ENCODE measurements around the gene PDE3B.
"Not testable (repeated sequence)": the region's sequence is repeated elsewhere in the genome, so short reads cannot be mapped to it uniquely, and the experiment has no call there.

The PDE3B gene

DNA sequence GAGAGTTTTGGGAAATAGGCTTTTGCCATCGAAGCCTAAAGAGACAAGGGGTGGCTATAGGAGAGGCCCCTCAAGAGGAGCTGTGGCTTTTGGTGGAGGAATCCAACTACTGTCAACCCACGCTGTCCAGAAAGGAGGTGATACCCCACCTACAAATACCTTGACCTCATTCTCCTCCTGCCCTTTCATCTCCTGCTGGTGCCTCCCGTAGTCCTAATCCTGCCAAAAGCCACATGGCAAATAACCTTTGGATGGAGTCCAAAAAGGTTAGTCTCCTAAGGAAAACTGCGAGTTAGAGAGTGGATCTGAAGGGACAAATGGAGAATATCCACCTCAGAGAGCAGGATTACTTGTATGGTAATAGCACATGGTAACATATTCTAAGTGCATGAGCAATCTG lies 112.7 kb downstream of the PDE3B start:
- no peak overlapping the region for H3K27ac ChIP-seq (ENCODE audit: low read length)
- H4K20me1 ChIP-seq (ENCODE audit: insufficient read depth, low read length), result no peaks in the 10 kb centered on the region
- no peak overlapping the region for H2AFZ ChIP-seq (ENCODE audit: low read depth, low read length)
- H3K27me3 ChIP-seq (ENCODE audit: low read depth, low read length), result peaks cover 18% of the 10 kb centered on the region
- no peaks in the 10 kb centered on the region for H3K79me2 ChIP-seq (ENCODE audit: low read length)
- H3K36me3 ChIP-seq (replicated peaks; ENCODE audit: low read depth, low read length), result no peaks in the 10 kb centered on the region
- no peak overlapping the region for H3K4me2 ChIP-seq (ENCODE audit: low read length)
- TF ChIP-seq, protein P1, sequence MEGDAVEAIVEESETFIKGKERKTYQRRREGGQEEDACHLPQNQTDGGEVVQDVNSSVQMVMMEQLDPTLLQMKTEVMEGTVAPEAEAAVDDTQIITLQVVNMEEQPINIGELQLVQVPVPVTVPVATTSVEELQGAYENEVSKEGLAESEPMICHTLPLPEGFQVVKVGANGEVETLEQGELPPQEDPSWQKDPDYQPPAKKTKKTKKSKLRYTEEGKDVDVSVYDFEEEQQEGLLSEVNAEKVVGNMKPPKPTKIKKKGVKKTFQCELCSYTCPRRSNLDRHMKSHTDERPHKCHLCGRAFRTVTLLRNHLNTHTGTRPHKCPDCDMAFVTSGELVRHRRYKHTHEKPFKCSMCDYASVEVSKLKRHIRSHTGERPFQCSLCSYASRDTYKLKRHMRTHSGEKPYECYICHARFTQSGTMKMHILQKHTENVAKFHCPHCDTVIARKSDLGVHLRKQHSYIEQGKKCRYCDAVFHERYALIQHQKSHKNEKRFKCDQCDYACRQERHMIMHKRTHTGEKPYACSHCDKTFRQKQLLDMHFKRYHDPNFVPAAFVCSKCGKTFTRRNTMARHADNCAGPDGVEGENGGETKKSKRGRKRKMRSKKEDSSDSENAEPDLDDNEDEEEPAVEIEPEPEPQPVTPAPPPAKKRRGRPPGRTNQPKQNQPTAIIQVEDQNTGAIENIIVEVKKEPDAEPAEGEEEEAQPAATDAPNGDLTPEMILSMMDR (IDR thresholded peaks at IDR 0.05; ENCODE audit: low read depth, low read length), result no peak
- TF ChIP-seq EZH2phosphoT487 (IDR thresholded peaks at IDR 0.05; ENCODE audit: low read depth), result no peak
- peaks cover 5% of the 10 kb centered on the region for H3K4me1 ChIP-seq (ENCODE audit: low read length)
- no peak overlapping the region for H3K9ac ChIP-seq (ENCODE audit: low read length)
- H3K4me3 ChIP-seq (ENCODE audit: low read length), result no peak overlapping the region
- H3K9me3 ChIP-seq (ENCODE audit: insufficient read depth, low read length), result no peaks in the 10 kb centered on the region

DNA sequence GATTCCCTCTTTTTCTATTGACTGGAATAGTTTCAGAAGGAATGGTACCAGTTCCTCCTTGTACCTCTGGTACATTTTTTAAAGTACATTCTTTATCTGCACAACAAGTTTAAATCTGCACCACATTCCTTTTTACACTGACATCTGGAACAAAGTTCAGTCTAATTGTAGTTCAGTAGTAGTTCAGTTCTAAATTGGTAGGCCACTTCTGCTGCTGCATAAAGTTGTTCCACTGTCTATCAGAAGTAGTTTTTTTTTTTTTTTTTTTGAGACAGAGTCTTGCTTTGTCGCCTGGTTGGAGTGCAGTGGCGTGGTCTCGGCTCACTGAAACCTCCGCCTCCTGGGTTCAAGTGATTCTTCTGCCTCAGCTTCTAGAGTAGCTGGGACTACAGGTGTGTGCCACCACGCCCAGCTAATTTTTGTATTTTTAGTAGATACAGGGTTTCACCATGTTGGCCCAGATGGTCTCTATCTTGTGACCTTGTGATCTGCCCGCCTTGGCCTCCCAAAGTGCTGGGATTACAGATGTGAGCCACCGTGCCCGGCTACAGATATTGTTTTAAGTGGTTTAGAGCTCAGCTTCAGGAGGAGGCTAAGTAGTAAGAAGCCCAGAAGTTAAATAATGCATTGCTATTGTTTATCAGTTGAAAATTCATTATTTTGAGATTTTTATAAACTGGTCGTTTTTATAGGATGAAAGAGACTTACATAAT lies 115.9 kb downstream of the PDE3B start:
- not testable (repeated sequence) for H4K20me1 ChIP-seq (ENCODE audit: insufficient read depth, low read length); H3K9me3 ChIP-seq (ENCODE audit: insufficient read depth, low read length); H3K4me1 ChIP-seq (ENCODE audit: low read length); H3K36me3 ChIP-seq (replicated peaks; ENCODE audit: low read depth, low read length); H3K4me2 ChIP-seq (ENCODE audit: low read length); H3K4me3 ChIP-seq (ENCODE audit: low read length); H3K27ac ChIP-seq (ENCODE audit: low read length); H3K9ac ChIP-seq (ENCODE audit: low read length); H3K79me2 ChIP-seq (ENCODE audit: low read length); H2AFZ ChIP-seq (ENCODE audit: low read depth, low read length)
- H3K27me3 ChIP-seq (ENCODE audit: low read depth, low read length), result peaks cover 30% of the 10 kb centered on the region

DNA sequence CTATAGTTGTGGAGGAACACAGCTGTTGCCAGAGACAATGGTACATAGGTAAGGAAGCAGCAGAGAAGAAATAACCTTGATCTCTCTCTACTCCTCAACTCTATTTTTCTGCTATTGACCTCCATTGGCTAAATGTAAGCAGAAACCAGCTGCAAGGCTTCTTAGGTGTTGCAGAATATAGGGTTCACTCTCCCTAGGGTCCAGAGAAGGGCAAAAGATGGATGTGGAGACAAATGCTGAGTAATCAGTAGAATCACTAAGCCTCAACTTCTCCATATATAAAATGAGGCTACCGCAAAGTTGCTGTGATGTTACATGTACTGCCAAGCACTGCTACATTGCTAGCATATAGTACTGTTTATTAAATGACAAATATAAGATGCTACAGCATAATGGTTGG lies 120.6 kb downstream of the PDE3B start:
- Histone ChIP-seq H3K36me3 (replicated peaks; ENCODE audit: low read depth, low read length) (no peaks in the 10 kb centered on the region), H4K20me1 (ENCODE audit: insufficient read depth, low read length) (0 out of 2 replicates have a peak, but pooled peaks cover 6% of the 10 kb centered on the region), H3K79me2 (ENCODE audit: low read length) (no peaks in the 10 kb centered on the region), H3K27me3 (ENCODE audit: low read depth, low read length) (peaks cover 52% of the 10 kb centered on the region), H3K4me1 (ENCODE audit: low read length) (peaks cover 31% of the 10 kb centered on the region), H3K27ac (ENCODE audit: low read length) (no peak overlapping the region), H3K9me3 (ENCODE audit: insufficient read depth, low read length) (no peaks in the 10 kb centered on the region), H2AFZ (ENCODE audit: low read depth, low read length) (no peak overlapping the region), H3K4me3 (ENCODE audit: low read length) (no peak overlapping the region), H3K9ac (ENCODE audit: low read length) (no peak overlapping the region), H3K4me2 (ENCODE audit: low read length) (peak overlapping the region; percentile 42)
- TF ChIP-seq, protein P1 (IDR thresholded peaks at IDR 0.05; ENCODE audit: low read depth, low read length), result no peak
- TF ChIP-seq EZH2phosphoT487 (IDR thresholded peaks at IDR 0.05; ENCODE audit: low read depth), result 0 out of 2 replicates have a peak, but pooled peaks have one; percentile 11

DNA sequence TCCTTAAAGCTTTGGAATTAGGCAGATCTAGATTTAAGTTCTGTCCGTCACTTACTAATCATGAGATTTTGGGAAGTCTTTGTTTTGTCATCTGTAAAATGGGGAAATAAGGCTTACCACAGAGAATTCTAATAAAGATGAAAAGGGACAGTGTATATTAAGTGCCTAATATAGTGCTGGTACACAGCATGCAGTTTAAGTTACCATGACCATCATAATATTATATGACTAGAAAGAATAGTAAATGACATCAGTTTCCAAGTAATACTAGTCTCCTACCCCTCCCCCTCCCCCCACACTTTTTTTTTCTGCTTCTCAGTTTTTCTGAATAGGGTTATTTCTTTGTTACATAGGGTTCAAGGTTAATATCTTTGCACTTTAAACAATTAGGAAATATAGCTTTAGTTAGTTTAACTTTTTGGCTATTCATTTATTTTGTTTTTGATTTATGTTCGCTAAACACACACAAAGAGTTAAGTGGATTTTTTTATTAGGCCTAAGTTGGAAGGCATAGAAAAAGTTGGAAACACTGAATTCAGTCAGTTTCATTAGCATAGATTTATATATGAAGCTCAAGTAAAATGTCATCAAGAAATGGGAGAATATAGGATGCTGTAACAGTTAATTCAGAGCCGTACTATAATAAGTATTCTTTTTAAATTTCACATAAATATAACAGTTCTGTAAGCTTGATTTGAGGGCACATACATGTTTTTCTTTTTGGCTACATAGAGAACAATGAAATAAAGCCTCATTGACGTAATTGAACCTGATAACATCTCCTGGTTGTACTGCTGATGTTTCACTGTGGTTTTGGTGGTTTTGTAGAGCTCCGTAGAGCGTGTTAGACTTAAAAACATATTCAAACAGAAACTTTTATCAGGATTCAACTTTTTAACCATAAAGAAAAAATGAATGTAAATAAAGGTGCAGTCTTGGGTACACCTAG lies 121.2 kb downstream of the PDE3B start:
- Histone ChIP-seq H3K9ac (ENCODE audit: low read length) (no peak overlapping the region), H3K4me1 (ENCODE audit: low read length) (peaks cover 32% of the 10 kb centered on the region), H3K4me3 (ENCODE audit: low read length) (peak overlapping the region; percentile 19; the same call in 1 of the 2 replicates), H2AFZ (ENCODE audit: low read depth, low read length) (no peak overlapping the region), H3K36me3 (replicated peaks; ENCODE audit: low read depth, low read length) (no peaks in the 10 kb centered on the region), H3K27ac (ENCODE audit: low read length) (no peak overlapping the region), H3K79me2 (ENCODE audit: low read length) (no peaks in the 10 kb centered on the region), H3K4me2 (ENCODE audit: low read length) (peak overlapping the region; percentile 42), H3K27me3 (ENCODE audit: low read depth, low read length) (peaks cover 54% of the 10 kb centered on the region), H4K20me1 (ENCODE audit: insufficient read depth, low read length) (0 out of 2 replicates have a peak, but pooled peaks cover 6% of the 10 kb centered on the region), H3K9me3 (ENCODE audit: insufficient read depth, low read length) (no peaks in the 10 kb centered on the region)
- TF ChIP-seq EZH2phosphoT487 (IDR thresholded peaks at IDR 0.05; ENCODE audit: low read depth), result 0 out of 2 replicates have a peak, but pooled peaks have one; percentile 8
- TF ChIP-seq, protein P1 (IDR thresholded peaks at IDR 0.05; ENCODE audit: low read depth, low read length), result no peak
